ENCODE results near the gene TRAF3IP1.
A peak's percentile ranks its signal among the peaks of the same experiment; 100 is the strongest.
"Not testable (repeated sequence)": the region's sequence is repeated elsewhere in the genome, so short reads cannot be mapped to it uniquely, and the experiment has no call there.

Gene TRAF3IP1

DNA sequence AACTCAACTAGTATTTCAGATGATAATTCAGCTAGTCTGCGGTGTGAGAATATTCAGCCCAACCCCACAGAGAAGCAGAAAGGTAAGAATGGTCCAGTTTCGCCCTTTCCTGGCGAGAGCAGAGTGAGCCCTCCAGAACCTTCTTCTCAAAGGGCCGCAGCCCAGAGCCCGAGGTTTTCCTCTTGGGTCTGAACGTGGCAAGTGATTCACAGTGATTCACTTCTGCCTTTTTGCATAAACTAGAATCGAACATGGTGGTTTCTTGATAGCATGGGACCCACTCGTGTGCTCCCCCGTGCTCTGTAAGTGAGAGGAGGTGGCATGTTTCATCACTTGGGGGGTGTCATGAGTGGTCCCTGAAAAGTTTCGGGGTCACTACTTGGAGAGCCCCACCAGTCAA lies 24.2 kb downstream of the TRAF3IP1 start:
- DNase-seq: no peak

GRCh38 chr2:238345297-238345968 lies 25.1 kb downstream of the TRAF3IP1 start:
- DNase-seq: no peak

- DNase-seq: no peak
Observed at GRCh38 chr2:238346544-238346943, 26.2 kb downstream of the TRAF3IP1 start.

- no peak for DNase-seq
Observed at GRCh38 chr2:238350150-238350897, 30.0 kb downstream of the TRAF3IP1 start.

DNA sequence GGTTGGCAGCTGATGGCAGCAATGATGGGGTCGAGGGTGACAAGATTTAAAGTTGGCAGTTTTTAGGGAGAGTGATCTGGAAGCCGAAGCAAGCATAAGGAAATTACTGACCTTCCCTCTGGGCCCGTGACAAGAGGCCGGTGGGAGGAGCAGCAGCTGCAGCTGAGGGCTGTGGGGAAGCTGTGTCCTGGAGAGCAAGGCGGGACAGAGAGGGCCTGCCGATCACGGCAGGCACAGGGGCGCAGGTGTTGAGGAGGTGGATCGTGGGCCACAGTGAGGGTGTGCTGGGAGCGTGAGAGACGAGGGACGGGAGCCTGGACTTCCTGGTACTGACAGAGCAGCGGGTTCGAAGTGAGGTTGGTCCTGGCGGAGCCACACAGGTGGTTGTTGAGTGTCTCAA lies 31.0 kb downstream of the TRAF3IP1 start:
- no peak for DNase-seq

DNA sequence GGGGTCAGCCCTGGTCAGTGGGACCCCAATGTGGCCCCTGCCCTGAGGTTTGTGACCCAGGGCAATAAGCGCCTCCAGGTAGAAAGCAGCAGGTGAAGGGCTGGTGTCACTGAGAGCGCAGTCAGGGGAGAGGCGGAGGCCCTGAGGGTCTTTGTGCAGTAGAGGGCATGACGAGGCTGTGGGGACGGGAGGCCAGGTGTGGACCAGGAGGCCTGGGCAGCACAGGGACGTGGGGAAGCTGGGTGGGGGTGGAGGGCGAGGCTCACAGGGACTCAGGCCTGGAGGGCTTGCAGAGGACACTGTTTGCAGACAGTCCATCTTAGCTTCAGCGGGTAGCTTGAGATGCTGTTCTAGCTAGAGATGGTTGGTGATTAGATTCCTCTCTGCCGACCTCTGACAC lies 32.0 kb downstream of the TRAF3IP1 start:
- DNase-seq: no peak

DNA sequence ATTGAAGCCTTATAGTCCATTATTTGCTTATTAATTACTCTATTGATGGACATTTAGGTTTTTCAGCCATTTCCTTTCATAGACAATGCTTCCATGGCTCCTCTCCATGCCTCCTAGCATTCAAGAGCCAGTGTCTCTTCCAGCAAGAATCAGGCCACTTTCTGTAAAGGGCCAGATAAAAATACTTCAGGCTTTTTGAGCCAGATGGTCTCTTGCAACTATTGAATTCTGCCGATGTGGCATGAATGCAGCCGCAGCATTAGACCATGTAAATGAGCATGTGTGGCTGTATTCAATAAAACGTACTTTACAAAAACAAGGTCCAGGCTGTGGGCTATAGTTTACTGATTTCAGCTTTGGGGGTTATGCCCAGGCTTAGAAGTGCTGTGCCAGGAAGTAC lies 38.5 kb downstream of the TRAF3IP1 start:
- no peak for DNase-seq

GRCh38 chr2:238359403-238359802 lies 39.1 kb downstream of the TRAF3IP1 start:
- DNase-seq: no peak

DNA sequence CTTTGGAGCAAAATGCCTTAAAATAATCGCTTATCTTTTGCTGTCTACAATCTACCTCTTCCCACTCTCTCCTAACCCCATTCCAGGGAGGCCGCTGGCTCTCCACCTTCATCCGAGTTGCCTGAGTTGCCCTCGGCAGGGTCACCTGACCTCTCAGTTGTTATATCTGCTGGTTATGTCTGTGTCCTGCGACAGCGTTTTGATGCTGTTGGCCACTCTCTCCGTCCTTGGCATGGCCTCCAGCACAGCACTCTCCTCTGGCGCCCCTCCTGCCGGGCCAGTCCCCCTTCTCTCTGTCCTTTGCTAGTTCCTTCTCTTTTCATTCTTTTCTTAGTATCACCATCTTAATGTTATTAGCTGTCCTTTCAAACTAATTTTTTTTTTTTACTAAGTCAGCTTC lies 41.6 kb downstream of the TRAF3IP1 start:
- DNase-seq: no peak

- no peak for DNase-seq
Observed at GRCh38 chr2:238362626-238363025, 42.3 kb downstream of the TRAF3IP1 start.

DNA sequence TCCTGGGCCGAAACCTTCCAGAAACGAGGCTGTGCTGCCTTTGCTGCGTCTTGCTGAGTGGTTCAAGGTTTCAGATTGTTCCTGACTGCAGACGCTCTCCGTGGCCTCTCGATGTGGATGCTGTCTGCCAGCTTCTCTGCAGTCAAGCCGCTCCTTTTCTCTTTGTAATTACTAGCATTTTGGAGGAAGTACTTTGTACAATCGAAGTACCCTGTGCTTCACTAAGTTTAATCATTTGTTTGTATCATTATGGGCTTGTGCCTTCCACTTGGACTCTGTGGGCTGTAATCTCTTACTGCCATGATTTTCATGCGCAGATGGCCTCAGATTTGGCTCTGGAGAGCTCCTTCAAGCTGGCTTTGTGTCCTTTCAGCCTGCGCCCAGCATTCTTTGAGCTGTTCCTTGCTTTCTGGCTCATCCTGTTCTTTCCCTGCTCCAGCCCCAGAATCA lies 49.3 kb downstream of the TRAF3IP1 start:
- DNase-seq: no peak

DNA sequence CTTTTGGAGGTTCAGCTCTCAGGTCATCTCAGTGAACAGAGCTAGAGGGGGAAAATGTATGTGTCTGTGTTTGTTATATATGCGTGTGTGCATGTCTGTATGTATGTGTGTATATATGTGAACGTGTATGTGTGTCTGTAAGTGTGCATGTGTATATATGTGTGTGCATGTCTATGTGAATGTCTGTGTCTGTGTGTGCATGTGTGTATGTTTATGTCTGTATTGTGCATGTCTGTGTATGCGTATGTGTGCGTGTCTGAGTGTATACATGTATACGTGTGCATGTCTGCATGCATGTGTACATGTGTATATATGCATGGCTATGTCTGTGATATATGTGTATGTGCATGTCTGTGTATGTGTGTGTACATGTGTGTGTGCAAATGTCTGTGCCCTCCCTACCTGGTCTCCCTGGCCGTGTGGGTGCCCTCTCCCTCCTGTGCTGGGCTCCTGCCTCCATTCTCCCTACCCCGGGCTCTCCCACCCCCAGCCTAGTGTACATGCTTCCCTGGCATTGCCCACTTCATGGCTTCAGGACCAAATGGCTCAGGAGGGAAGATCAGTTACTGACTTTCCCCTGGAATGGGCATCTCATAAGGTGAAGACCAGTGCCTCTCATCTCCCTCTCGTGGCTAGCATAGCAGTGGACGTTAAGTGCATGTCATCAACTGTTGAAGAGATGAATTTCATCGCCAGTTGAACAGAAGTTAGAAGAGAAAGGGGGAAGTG lies 49.9 kb downstream of the TRAF3IP1 start:
- DNase-seq: no peak

- peak; percentile 49 for DNase-seq
Observed at GRCh38 chr2:238370823-238371372, 50.6 kb downstream of the TRAF3IP1 start.

DNA sequence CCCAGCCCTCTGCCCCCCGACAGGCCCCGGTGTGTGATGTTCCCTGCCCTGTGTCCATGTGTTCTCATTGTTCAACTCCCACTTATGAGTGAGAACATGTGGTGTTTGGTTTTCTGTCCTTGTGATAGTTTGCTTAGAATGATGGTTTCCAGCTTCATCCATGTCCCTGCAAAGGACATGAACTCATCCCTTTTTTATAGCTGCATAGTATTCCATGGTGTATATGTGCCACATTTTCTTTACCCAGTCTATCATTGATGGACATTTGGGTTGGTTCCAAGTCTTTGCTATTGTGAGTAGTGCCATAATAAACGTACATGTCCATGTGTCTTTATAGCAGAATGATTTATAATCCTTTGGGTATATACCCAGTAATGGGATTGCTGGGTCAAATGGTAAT lies 52.0 kb downstream of the TRAF3IP1 start:
- not testable (repeated sequence) for DNase-seq

- DNase-seq: no peak
Observed at GRCh38 chr2:238376884-238377391, 56.6 kb downstream of the TRAF3IP1 start.

DNA sequence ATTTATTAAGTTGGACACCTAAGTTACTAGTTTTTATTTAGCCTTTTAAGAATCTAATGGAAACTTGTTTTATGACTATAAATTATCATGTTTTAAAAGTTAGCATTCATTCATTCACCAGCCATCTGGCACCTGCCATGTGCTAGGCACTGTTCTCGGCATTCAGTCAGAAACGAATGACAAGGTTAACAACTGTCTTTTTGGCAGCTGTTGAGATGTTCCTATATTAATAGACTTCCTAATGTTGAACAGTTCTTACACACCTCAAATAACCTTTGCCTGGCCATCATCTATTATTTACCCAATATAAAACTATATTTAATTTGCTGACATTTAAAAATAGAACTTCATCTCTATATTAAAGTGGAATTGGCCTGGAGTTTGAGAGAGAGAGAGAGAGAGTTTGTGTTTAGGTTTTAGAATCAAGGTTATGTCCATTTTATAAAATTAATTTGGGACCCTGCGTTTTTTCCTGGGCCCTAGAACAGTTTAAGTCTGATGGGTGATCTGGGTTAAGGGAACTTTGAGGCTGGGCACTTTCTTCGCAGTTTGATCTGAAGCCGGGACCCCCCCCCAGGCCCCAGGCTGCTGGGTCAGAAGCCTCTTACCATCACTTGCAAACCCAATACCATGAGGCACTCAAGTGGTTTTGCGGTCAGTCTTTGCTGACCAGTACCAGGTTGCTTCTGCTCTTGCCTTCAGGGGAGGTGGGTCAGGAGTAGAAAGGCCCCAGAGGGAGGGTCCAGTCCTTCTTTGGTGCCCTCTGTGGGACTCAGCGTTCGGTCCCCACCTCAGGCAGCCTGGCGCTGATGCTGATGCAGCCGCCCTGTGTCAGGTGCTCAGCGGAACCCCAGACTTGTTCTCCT lies 58.1 kb downstream of the TRAF3IP1 start:
- DNase-seq: no peak

- no peak for DNase-seq
Observed at GRCh38 chr2:238379096-238379810, 58.9 kb downstream of the TRAF3IP1 start.

GRCh38 chr2:238380336-238380735 lies 60.0 kb downstream of the TRAF3IP1 start:
- no peak for DNase-seq

- DNase-seq: peak; percentile 28
Observed at GRCh38 chr2:238380785-238381184, 60.5 kb downstream of the TRAF3IP1 start.

DNA sequence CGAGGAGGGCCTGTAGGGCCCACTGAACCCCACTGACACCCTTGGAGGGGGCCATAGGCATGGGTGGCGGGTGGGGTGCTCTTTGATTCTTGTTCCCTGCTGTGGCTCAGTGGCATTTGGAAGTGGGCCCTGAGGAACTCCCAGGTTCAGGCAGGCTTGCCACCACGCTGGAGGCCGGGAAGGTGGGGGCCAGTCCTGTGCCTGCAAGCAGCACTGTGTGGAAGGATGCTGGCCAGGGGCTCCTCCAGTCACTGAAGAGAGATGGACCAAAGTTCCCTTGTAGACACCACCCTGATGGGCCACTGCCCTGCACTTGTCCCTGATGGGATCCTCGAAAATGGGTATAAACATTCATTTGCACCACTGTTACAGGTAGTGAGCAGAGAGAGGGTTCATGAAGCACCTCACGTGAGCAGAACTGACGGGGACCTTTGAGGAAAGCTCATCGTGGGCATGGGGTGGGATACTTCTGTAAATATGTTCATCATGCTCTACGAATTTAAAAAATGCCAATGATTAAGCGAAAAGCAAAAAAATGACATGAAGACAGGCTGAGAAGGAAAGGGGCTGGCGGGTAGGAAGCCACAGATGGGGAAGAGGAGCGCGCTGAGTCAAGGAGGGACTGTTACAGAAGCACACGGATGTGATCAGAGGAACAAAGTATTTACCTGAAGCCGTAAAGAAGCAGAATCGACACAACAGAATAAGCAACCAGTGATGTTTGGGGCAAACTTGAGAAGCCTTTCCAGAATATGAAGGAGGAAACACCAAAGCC lies 61.2 kb downstream of the TRAF3IP1 start:
- DNase-seq: no peak

DNA sequence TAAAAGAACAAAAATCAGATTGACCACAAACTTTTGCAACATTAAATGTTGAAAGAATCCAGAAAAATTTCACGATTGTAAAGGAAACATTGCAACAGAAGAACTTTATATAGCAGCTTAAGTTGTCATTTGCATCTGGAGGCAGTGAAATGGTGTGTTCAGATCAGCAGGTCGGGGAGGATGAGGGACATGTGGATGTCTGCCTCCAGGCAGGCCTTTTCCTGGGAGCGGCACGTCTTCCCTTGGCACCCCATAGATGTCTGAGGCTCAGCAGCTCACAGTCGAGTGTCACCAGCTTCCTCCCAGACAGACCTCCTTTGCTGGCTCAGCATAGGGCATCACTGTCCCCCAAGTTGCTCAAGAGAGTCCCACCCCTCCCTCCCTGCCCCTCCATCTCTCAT lies 62.1 kb downstream of the TRAF3IP1 start:
- no peak for DNase-seq
